Measurements from ENCODE around the gene KLF2. TPM values are rescaled to one million over a fixed set of nuclear protein-coding genes. Genes with fewer than 3 reads are reported as not detected.

The KLF2 gene
- polyA plus RNA-seq, 1 donor from 2014 or later: 199 TPM

- Mint-ChIP-seq H3K9me3 (peaks cover 0 to 2% (median 0%) of the 10 kb centered on the region in 3 donors), H3K4me1 (peaks cover 39 to 50% (median 42%) of the 10 kb centered on the region in 3 donors), H3K27me3 (no peaks in the 10 kb centered on the region), H3K36me3 (peaks cover 26% of the 10 kb centered on the region), H3K27ac (peak overlapping the region; percentile 97 to 100 (median 99)), H3K4me3 (peak overlapping the region; percentile 92 to 100 (median 98))
Measured at GRCh38 chr19:16325641-16326400, 1.2 kb downstream of the KLF2 start.

GRCh38 chr19:16326401-16327168, 2.0 kb downstream of the KLF2 start:
- Mint-ChIP-seq H3K4me1 (peaks cover 39 to 50% (median 40%) of the 10 kb centered on the region in 3 donors), H3K27ac (peak overlapping the region; percentile 97 to 100 (median 99)), H3K36me3 (peaks cover 26% of the 10 kb centered on the region), H3K9me3 (peaks cover 0 to 2% (median 0%) of the 10 kb centered on the region in 3 donors), H3K4me3 (peak overlapping the region; percentile 92 to 100 (median 98)), H3K27me3 (no peaks in the 10 kb centered on the region)

- Mint-ChIP-seq H3K9me3 (peaks cover 0 to 2% (median 0%) of the 10 kb centered on the region in 3 donors), H3K4me1 (peaks cover 34 to 45% (median 38%) of the 10 kb centered on the region in 3 donors), H3K27ac (peak overlapping the region; percentile 94 to 100 (median 99)), H3K36me3 (peaks cover 26% of the 10 kb centered on the region), H3K4me3 (peak overlapping the region; percentile 92 to 100 (median 98)), H3K27me3 (no peaks in the 10 kb centered on the region)
Measured at GRCh38 chr19:16327169-16327475, 2.5 kb downstream of the KLF2 start.

GRCh38 chr19:16327501-16327900, 2.9 kb downstream of the KLF2 start:
- Mint-ChIP-seq H3K27me3 (no peaks in the 10 kb centered on the region), H3K4me3 (peak overlapping the region; percentile 92 to 100 (median 98)), H3K4me1 (peaks cover 31 to 41% (median 35%) of the 10 kb centered on the region in 3 donors), H3K9me3 (peaks cover 0 to 2% (median 0%) of the 10 kb centered on the region in 3 donors), H3K27ac (peak overlapping the region; percentile 94 to 100 (median 99)), H3K36me3 (peaks cover 26% of the 10 kb centered on the region)

- H3K36me3 Mint-ChIP-seq: peaks cover 26% of the 10 kb centered on the region
- H3K27ac Mint-ChIP-seq: peak overlapping the region; percentile 94 to 100 (median 99)
- H3K4me3 Mint-ChIP-seq: peak overlapping the region; percentile 92 to 100 (median 98)
- peaks cover 24 to 34% (median 29%) of the 10 kb centered on the region in 3 donors for H3K4me1 Mint-ChIP-seq
- no peaks in the 10 kb centered on the region for H3K27me3 Mint-ChIP-seq
- peaks cover 0 to 2% (median 0%) of the 10 kb centered on the region in 3 donors for H3K9me3 Mint-ChIP-seq
Measured at GRCh38 chr19:16327911-16328823, 3.5 kb downstream of the KLF2 start.

- Mint-ChIP-seq H3K27ac (peak overlapping the region; percentile 94 to 100 (median 99)), H3K9me3 (peaks cover 0 to 2% (median 0%) of the 10 kb centered on the region in 3 donors), H3K4me1 (peaks cover 23 to 32% (median 29%) of the 10 kb centered on the region in 3 donors), H3K36me3 (peaks cover 26% of the 10 kb centered on the region), H3K4me3 (peak overlapping the region; percentile 92 to 100 (median 98)), H3K27me3 (no peaks in the 10 kb centered on the region)
Measured at GRCh38 chr19:16328824-16329482, 4.3 kb downstream of the KLF2 start.

GRCh38 chr19:16330368-16330801, 5.8 kb downstream of the KLF2 start:
- Mint-ChIP-seq H3K36me3 (peaks cover 29% of the 10 kb centered on the region), H3K9me3 (peaks cover 0 to 2% (median 0%) of the 10 kb centered on the region in 3 donors), H3K27me3 (no peaks in the 10 kb centered on the region), H3K4me3 (peak overlapping the region; percentile 78 to 97 (median 92)), H3K4me1 (peaks cover 20 to 29% (median 26%) of the 10 kb centered on the region in 3 donors), H3K27ac (peak overlapping the region; percentile 94 to 100 (median 99))

GRCh38 chr19:16330806-16331690, 6.4 kb downstream of the KLF2 start:
- peaks cover 0 to 2% (median 0%) of the 10 kb centered on the region in 3 donors for H3K9me3 Mint-ChIP-seq
- peaks cover 20 to 29% (median 26%) of the 10 kb centered on the region in 3 donors for H3K4me1 Mint-ChIP-seq
- H3K36me3 Mint-ChIP-seq: peaks cover 26% of the 10 kb centered on the region
- no peaks in the 10 kb centered on the region for H3K27me3 Mint-ChIP-seq
- H3K27ac Mint-ChIP-seq: peak overlapping the region; percentile 94 to 100 (median 99)
- H3K4me3 Mint-ChIP-seq: peak overlapping the region; percentile 6 to 97 (median 92)

GRCh38 chr19:16333001-16333586, 8.5 kb downstream of the KLF2 start:
- H3K27ac Mint-ChIP-seq: peak overlapping the region in 1 of 3 donors; percentile 99
- peaks cover 18% of the 10 kb centered on the region for H3K36me3 Mint-ChIP-seq
- H3K9me3 Mint-ChIP-seq: no peaks in the 10 kb centered on the region
- peaks cover 20 to 38% (median 35%) of the 10 kb centered on the region in 3 donors for H3K4me1 Mint-ChIP-seq
- H3K4me3 Mint-ChIP-seq: peak overlapping the region in 1 of 4 donors; percentile 40
- H3K27me3 Mint-ChIP-seq: no peaks in the 10 kb centered on the region

GRCh38 chr19:16334411-16334810, 9.8 kb downstream of the KLF2 start:
- H3K9me3 Mint-ChIP-seq: no peaks in the 10 kb centered on the region
- peak overlapping the region in 2 of 3 donors; percentile 73 to 99 for H3K27ac Mint-ChIP-seq
- H3K4me1 Mint-ChIP-seq: peaks cover 17 to 38% (median 32%) of the 10 kb centered on the region in 3 donors
- peaks cover 6% of the 10 kb centered on the region for H3K36me3 Mint-ChIP-seq
- H3K4me3 Mint-ChIP-seq: peak overlapping the region in 1 of 4 donors; percentile 1
- H3K27me3 Mint-ChIP-seq: no peaks in the 10 kb centered on the region

GRCh38 chr19:16335226-16335625, 10.6 kb downstream of the KLF2 start:
- H3K36me3 Mint-ChIP-seq: peaks cover 5% of the 10 kb centered on the region
- H3K27ac Mint-ChIP-seq: peak overlapping the region in 1 of 3 donors; percentile 62
- H3K4me1 Mint-ChIP-seq: peaks cover 15 to 33% (median 24%) of the 10 kb centered on the region in 3 donors
- H3K4me3 Mint-ChIP-seq: peak overlapping the region in 1 of 4 donors; percentile 45
- H3K27me3 Mint-ChIP-seq: no peaks in the 10 kb centered on the region
- no peaks in the 10 kb centered on the region for H3K9me3 Mint-ChIP-seq

GRCh38 chr19:16336571-16336970, 11.9 kb downstream of the KLF2 start:
- H3K36me3 Mint-ChIP-seq: peaks cover 3% of the 10 kb centered on the region
- H3K4me3 Mint-ChIP-seq: peak overlapping the region in 2 of 4 donors; percentile 1 to 10
- no peaks in the 10 kb centered on the region for H3K27me3 Mint-ChIP-seq
- H3K9me3 Mint-ChIP-seq: no peaks in the 10 kb centered on the region
- H3K27ac Mint-ChIP-seq: no peak overlapping the region
- peaks cover 19 to 31% (median 21%) of the 10 kb centered on the region in 3 donors for H3K4me1 Mint-ChIP-seq

Measured in IgD-negative memory B cell (primary cell).